Endothelial cell of umbilical vein (primary cell): ENCODE data around the gene CUEDC1. TPM values are rescaled to one million over a fixed set of nuclear protein-coding genes. Genes with fewer than 3 reads are reported as not detected.

Experiments used
- BruUV-seq: library from RNA; stranded (reverse); fragments of 400-500 nt; replicated peaks from 2 replicates; lab custom pipeline; 2021; lab: Mats Ljungman, UMichigan
- CTCF ChIA-PET: fragments of 300-600, 350-600 bp; sonication (Branson Sonifier 250); formaldehyde crosslinking; loops from one replicate; lab custom pipeline; 2021; ENCODE audit warnings: antibody characterized with exemption, inconsistent platforms; lab: Charles Lee
- POLR2A ChIA-PET: fragments of 300-600, 350-600 bp; sonication (Branson Sonifier 250); formaldehyde crosslinking; loops from one replicate; lab custom pipeline; 2021; ENCODE audit warnings: antibody characterized with exemption, inconsistent platforms; lab: Charles Lee
- DNase-seq: peaks from one replicate; pipeline ENCODE4 v3.0.0-alpha.2; 2011; ENCODE audit warnings: low read depth, low spot score
- FAIRE-seq: peaks from 2 replicates; lab custom pipeline; 2011; peaks lifted over from hg19 to GRCh38; lab: Jason Lieb, UNC
- H2AFZ ChIP-seq: 2 replicates; pipeline ENCODE4 v1.6.0; 2012; ENCODE audit warnings: low read depth, low read length, control low read depth, inconsistent platforms
- H3K27ac ChIP-seq: 2 replicates; pipeline ENCODE4 v1.5.1; 2011; ENCODE audit warnings: low read depth, mild to moderate bottlenecking, control low read depth, low read length, moderate library complexity; ENCODE audit not compliant: insufficient read depth
- H3K27me3 ChIP-seq, 2 experiments: 2 replicates each; pipeline versions ENCODE4 v1.6.0 to v1.6.1; 2011; ENCODE audit warnings: low read length in 2 of 2, mixed read lengths in 1 of 2; ENCODE audit not compliant: control insufficient read depth in 2 of 2, insufficient read depth in 2 of 2
- H3K36me3 ChIP-seq, 2 experiments: 2 replicates in 1 of 2; 3 replicates in 1 of 2; pipeline ENCODE4 v1.5.1; 2011; ENCODE audit warnings: low read length in 2 of 2, mild to moderate bottlenecking in 1 of 2, moderate library complexity in 1 of 2; ENCODE audit not compliant: control insufficient read depth in 2 of 2, insufficient read depth in 2 of 2; ENCODE audit errors: extremely low read depth in 1 of 2
- H3K4me1 ChIP-seq: 3 replicates; pipeline ENCODE4 v1.5.1; 2011; ENCODE audit warnings: mild to moderate bottlenecking, low read length; ENCODE audit not compliant: control insufficient read depth, insufficient read depth; ENCODE audit errors: extremely low read depth
- H3K4me2 ChIP-seq: 2 replicates; pipeline ENCODE4 v1.6.1; 2011; ENCODE audit warnings: low read length, control low read depth, mixed read lengths; ENCODE audit not compliant: insufficient read depth
- H3K4me3 ChIP-seq, 3 experiments: fragments of 200-600 bp in 1 of 3; sonication (generic), shearing (Covaris generic) in 1 of 3; replicated peaks in 1 of 3; 2 replicates each; pipeline ENCODE4 v1.5.1; 2011 to 2016; ENCODE audit warnings: control low read depth in 3 of 3, low read length in 3 of 3, mild to moderate bottlenecking in 2 of 3, inconsistent platforms in 1 of 3, low read depth in 1 of 3, moderate library complexity in 1 of 3; ENCODE audit not compliant: insufficient read depth in 1 of 3
- H3K79me2 ChIP-seq: 2 replicates; pipeline ENCODE4 v1.6.0; 2012; ENCODE audit warnings: low read length, inconsistent platforms; ENCODE audit not compliant: control insufficient read depth, insufficient read depth
- H3K9ac ChIP-seq: replicated peaks from 2 replicates; pipeline ENCODE3; 2011; ENCODE audit warnings: low read length, control low read depth; ENCODE audit not compliant: insufficient read depth; ENCODE audit errors: extremely low read depth
- H3K9me1 ChIP-seq: replicated peaks from 3 replicates; pipeline ENCODE4 v1.6.0; 2011; ENCODE audit warnings: mild to moderate bottlenecking, low read length; ENCODE audit not compliant: control insufficient read depth, insufficient read depth; ENCODE audit errors: extremely low read depth
- H3K9me3 ChIP-seq: replicated peaks from 2 replicates; pipeline ENCODE4 v1.5.1; 2012; ENCODE audit warnings: low read length, inconsistent platforms; ENCODE audit not compliant: control insufficient read depth, insufficient read depth
- H4K20me1 ChIP-seq: replicated peaks from 2 replicates; pipeline ENCODE3; 2011; ENCODE audit warnings: mild to moderate bottlenecking, low read length; ENCODE audit not compliant: control insufficient read depth, insufficient read depth; ENCODE audit errors: extremely low read depth
- CTCF ChIP-seq, 2 donors: IDR thresholded peaks; 1 replicate in 1 of 2; 2 replicates in 1 of 2; pipeline ENCODE4 v1.5.1; 2011; ENCODE audit warnings: low read length in 2 of 2, mild to moderate bottlenecking in 2 of 2, moderate library complexity in 2 of 2, control low read depth in 1 of 2, inconsistent platforms in 1 of 2, low read depth in 1 of 2; ENCODE audit not compliant: insufficient read depth in 1 of 2; ENCODE audit errors: extremely low read depth in 1 of 2
- EZH2 ChIP-seq: IDR thresholded peaks from 2 replicates; pipeline ENCODE4 v1.6.1; 2012; ENCODE audit warnings: borderline replicate concordance, low read depth, mild to moderate bottlenecking, moderate library complexity, low read length, inconsistent platforms; ENCODE audit not compliant: severe bottlenecking
- GATA2 ChIP-seq: IDR thresholded peaks from 2 replicates; pipeline ENCODE4 v1.7.0; 2011; ENCODE audit warnings: low read depth, mild to moderate bottlenecking, moderate library complexity, mixed read lengths, low read length; ENCODE audit not compliant: insufficient read length, insufficient read depth
- JUN ChIP-seq: IDR thresholded peaks from 2 replicates; pipeline ENCODE4 v1.6.1; 2011; ENCODE audit warnings: borderline replicate concordance, low read depth; ENCODE audit not compliant: insufficient read length, insufficient read depth
- MAX ChIP-seq: IDR thresholded peaks from 2 replicates; pipeline ENCODE4 v1.6.1; 2011; ENCODE audit not compliant: insufficient read depth, insufficient read length
- POLR2AphosphoS5 ChIP-seq: IDR thresholded peaks from 2 replicates; pipeline ENCODE4 v1.6.1; 2012; ENCODE audit warnings: low read depth, mild to moderate bottlenecking, control low read depth, low read length, moderate library complexity; ENCODE audit not compliant: insufficient read depth
- dilution Hi-C: fragments of 300-500 bp; cut with MboI; formaldehyde crosslinking; loops from one replicate; pipeline ENCODE4 v1.15.0; 2019; ENCODE audit warnings: low sequenced_read_pairs; ENCODE audit not compliant: extremely low pct_ligation_motif_present
- intact Hi-C: fragments of 100-400 bp; cut with micrococcal nuclease; formaldehyde crosslinking; loops from one replicate; pipeline ENCODE4 v1.10.0; 2022
- polyA plus RNA-seq, 4 experiments: library from polyadenylated mRNA; depleted of rRNA in 3 of 4; stranded (reverse) in 3 of 4; unstranded in 1 of 4; fragments of >200 nt; gene quantifications; 2 replicates each; pipeline versions ENCODE4 v1.2.1 to v1.2.3, GENCODE V29; 2011 to 2012; ENCODE audit warnings: missing spikeins in 1 of 4
- total RNA-seq: library from RNA; stranded (reverse); gene quantifications from 2 replicates; pipeline ENCODE4 v1.2.3, GENCODE V29; 2021

CUEDC1 gene
- total and polyA plus RNA-seq, 2 donors (not counting 3 experiments of a cell fraction or from before 2014, with no cell fraction given), result 15.8 to 27.7 TPM

GRCh38 chr17:57924677-57925076, 30.5 kb downstream of the CUEDC1 start:
- DNase-seq (no peak), FAIRE-seq (no peak)
- Histone ChIP-seq H3K27ac (no peak overlapping the region), H3K9me3 (no peaks in the 10 kb centered on the region), H2AFZ (no peak overlapping the region), H3K4me3 (no peak overlapping the region), H3K4me2 (no peak overlapping the region), H4K20me1 (no peaks in the 10 kb centered on the region), H3K27me3 (no peaks in the 10 kb centered on the region), H3K9ac (no peak overlapping the region), H3K79me2 (no peaks in the 10 kb centered on the region), H3K4me1 (peaks cover 11% of the 10 kb centered on the region), H3K9me1 (no peaks in the 10 kb centered on the region), H3K36me3 (no peaks in the 10 kb centered on the region)
- dilution Hi-C loops (no loop called here), intact Hi-C loops (no loop called here)
- BruUV-seq, result no TSS peak
- CTCF ChIA-PET, result no interaction called here
- POLR2A ChIA-PET, result interaction anchor here (0.7 kb wide), 1 partner anchor 13 kb away, joined by 4 read pairs; no protein-coding TSS in a partner anchor
- TF ChIP-seq GATA2 (no peak), JUN (no peak), EZH2 (no peak), MAX (no peak), CTCF (IDR thresholded peaks at IDR 0.05; ENCODE audit: extremely low read depth in 1 of 2, insufficient read depth in 1 of 2, low read depth in 1 of 2, low read length in 2 of 2) (no peak), POLR2AphosphoS5 (no peak)
